Anterior cingulate cortex (tissue), 58 donors: ENCODE measurements around the gene AKR1B1.
"Not testable (repeated sequence)": the region's sequence is repeated elsewhere in the genome, so short reads cannot be mapped to it uniquely, and the experiment has no call there.

Source experiments
- DNase-seq, 58 donors: peaks; one replicate each; lab custom pipeline; 2025; lab: John Stamatoyannopoulos, UW

Gene AKR1B1

DNA sequence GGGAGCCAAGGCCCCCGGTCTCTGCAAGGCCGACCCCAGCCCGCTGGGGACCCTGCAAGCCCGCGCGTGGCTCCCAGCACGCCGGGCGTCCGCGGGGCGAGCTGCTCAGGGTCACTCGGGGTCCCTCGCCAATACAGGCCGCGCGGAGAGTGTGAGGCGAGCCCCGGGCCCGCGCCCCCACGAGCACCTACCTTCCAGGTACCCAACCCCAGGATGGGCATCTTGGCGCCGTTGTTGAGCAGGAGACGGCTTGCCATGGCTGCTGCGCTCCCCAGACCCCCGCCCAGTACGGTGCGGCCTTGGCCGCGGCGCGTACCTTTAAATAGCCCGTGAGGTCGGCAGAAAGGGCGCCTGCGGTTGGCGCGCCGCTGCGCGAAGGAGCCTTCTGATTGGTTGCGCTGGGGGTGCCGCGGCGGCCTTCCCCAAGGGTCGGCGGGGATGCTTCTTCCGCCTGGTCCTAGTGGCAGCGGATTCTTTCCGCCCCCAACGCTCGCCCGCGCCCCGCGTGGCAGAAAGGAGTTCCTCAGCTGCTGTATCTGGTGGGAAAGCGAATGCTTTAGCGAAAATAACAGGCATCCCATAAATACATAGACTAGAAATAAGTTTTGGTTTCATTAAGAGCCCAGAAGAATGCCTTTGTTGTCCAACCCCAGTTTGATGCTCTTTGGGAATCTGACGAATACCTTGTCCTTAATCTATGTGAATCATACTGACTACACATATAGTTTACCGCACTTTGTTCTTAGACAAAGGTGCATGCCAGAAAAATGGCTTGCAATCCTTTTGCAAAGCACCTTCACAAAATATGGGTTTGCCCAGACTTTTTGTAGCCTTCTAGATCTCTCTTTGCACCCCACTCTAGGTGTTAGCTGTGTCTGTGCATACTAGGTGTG, at the start of gene AKR1B1:
TSS of gene AKR1B1 (minus strand) at position 295 of the 893 bp plus-strand sequence. CDS start at position 257, 38 bp downstream.
- DNase-seq: peak; percentile 56 to 95 (median 87)

DNA sequence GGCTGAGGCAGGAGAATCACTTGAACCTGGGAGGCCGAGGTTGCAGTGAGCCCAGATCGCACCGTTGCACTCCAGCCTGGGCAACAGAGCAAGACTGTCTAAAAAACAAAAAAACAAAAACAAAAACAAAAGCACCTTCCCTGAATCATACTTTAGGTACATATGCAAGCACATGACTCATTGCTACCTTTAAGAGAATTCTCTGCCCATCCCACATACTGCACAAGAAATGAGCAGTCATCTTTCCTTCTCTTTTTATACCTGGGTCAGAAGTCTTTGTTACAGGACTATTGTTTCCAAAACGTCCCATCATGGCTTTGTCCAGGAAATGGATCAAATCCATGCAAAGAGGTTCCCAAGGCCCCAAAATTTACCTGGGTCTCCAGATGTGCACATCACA, 47.0 kb upstream of the AKR1B1 start:
- DNase-seq: no peak

DNA sequence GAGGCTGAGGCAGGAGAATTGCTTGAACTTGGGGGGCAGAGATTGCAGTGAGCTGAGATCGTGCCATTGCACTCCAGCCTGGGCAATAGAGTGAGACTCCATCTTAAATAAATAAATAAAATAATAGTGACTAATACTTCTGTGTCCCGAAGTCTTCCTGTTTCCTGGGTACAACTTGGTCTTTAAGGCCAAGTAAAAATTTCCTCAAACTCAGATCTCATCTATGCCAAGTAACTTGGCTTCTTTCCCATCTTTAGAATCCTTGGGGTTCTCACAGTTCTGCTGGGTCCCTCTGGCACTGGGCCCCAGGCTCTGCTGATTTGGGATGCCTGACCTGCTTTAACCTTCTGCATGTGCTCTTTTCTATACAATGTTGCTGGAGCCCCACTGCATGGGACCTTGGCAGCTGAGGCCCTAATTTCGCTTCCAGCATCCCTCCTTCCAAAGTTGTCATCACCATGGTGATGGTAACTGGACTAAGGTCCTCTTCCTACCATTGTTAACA, 45.8 kb upstream of the AKR1B1 start:
- no peak for DNase-seq

DNA sequence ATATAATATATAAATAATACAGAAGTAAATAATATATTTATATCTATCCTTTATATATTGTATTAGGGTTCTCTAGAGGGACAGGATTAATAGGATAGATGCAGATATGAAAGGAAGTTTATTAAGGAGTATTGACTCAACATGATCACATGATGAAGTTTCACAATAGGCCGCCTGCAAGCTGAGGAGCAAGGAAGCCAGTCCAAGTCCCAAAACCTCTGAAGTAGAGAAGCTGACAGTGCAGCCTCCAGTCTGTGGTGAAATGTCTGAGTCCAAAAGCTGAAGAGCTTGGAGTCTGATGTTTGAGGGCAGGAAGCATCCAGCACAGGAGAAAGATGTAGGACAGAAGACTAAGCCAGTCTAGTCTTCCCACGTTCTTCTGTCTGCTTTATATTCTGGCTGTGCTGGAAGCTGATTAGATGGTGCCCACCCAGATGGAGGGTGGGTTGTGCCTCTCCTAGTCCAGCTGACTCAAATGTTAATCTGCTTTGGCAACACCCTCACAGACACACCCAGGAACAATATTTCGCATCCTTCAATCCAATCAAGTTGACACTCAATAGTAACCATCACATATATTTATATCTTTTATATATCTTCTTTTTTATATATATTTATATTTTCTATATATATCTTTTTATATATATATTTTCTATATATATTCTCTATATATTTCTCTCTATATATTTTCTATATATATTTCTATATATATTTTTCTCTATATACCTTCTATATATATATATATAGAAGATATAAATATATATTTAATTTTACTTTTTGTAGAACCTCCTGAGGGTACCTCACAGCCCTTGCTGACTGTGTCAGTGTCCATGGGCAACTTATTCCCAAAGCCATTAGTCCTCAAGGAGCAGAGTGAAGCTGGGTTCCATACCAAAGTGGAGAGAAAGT, 43.8 kb upstream of the AKR1B1 start:
- DNase-seq: no peak

DNA sequence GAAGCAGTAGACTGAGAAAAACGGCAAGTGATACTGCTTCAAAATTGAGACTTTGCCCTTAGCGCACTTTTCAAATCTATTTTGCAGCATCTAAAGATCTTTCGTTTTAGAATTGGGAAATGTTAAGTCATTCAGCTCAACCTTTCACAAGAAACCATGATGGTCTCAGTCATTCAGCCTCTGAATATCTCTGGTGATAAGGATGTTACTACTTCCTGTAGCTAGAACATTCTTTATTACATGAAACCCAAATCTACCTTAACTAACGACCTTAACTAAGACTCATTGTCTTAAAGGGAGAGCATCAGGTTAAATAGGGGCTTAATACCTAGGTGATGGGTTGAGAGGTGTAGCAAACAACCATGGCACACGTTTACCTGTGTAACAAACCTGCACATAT, 42.1 kb upstream of the AKR1B1 start:
- no peak for DNase-seq

DNA sequence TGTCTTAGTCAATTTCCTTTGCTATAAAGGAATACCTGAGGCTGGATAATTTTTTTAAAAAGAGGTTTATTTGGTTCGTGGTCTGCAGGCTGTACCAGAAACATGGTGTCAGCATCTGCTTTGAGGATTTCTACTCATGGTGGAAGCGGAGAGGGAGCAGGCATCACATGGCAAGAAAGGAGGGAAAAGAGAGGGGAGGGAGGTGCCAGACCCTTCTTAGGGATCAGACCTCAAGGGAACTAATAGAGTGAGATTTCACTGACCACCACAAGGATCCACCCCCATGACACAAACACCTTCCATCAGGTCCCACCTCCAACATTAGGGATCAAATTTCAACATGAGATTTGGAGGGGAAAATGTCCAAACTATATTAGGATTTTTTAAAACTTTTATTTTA, 41.5 kb upstream of the AKR1B1 start:
- DNase-seq: no peak

DNA sequence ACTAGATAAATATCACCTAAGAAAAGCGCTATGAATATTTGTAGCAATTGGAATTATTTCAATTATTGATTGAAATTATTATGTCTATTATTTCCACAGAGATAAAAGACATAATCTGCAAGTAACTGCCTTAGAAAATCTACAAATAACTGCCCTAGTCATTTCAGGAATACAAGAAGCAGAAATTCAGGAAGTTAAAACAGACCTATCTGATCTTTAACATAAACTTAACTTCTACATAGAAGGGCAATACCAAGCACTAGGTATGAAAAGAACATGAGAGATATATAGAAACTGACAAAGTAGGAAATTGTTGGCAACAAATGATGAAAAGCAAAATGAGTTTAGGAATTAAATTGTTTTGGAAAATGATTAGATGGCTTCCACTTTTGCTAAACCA, 36.6 kb upstream of the AKR1B1 start:
- no peak for DNase-seq

DNA sequence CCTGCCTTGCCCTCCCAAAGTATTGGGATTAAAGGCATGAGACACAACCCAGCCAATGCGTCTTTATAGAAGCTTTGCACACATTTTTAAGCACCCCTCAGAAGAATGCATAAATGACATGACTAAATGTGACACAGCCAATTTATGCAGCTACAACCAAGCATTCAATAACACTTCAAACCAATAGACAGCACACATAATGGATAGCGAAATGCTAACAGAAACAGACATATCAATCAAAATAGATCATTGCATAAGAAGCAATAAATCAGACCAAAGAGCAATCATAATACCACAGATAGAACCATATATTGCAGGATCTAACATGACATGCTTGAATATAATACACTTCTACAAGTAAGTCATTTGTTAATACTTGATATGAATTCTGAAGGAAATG, 34.2 kb upstream of the AKR1B1 start:
- DNase-seq: no peak

DNA sequence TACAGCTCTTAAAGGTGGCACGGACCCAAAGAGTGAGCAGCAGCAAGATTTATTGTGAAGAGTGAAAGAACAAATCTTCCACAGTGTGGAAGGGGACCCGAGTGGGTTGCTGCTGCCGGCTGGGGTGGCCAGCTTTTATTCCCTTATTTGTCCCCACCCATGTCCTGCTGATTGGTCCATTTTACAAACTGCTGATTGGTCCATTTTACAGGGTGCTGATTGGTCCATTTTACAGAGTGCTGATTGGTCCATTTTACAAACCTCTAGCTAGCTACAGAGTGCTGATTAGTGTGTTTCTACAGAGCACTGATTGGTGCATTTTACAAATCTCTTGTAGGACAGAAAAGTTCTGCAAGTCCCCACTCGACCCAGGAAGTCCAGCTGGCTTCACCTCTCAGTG, 28.8 kb upstream of the AKR1B1 start:
- DNase-seq: not testable (repeated sequence)

DNA sequence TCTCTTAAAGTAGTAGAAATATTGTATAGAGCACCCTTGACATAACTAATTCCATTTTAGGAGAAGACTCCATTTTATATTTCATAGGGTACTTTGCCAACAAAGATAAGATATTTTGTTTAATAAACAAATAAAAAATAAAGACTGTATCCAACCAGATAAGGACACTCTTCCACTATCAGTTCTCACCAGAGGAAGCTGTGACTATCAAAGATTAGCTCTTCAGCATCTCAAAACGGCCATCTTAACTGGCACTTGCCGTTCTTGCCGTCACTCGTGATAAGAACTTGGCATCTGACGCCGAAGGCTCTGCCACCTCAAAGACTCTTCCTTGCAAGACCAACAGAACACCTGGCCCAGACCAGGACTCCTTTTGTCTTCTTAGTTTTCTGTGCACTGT, 26.3 kb upstream of the AKR1B1 start:
- DNase-seq: no peak

DNA sequence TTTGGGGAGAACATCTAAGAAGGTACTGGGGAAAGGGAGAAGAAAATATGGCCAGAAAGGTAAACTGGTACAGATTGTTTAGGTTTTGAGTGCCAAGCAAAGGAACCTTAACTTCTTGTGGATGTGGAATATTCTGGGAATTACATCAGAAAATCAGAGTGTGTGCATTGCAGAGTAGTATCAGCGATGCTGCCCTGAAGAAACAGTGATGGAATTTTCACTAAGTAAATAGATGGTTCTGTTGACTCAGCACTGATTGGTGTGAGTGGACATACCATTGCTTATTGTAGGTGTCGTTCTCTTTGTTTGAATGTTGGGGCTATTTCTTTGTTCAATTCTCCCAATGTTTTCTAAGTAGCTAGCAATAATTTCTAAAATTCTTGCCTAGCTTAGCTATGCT, 24.4 kb upstream of the AKR1B1 start:
- DNase-seq: no peak

DNA sequence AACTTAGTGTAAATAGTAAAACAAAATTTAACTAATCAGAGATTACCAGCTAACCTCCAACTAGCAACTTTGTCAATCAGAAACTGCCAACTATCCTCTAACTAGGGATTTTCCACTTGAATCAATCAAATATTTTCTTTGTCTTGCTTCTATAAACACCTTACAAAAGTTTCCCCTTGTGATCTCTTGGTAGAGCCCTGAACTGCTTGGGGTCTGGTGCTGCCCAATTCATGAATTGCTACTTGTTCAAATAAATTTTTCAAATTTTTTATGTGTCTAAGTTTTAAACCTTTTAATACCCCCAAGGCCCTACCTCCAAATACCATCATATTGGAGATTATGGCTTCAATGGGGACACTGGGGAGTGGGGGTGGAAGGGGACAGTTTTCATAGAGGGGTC, 24.0 kb upstream of the AKR1B1 start:
- no peak for DNase-seq

DNA sequence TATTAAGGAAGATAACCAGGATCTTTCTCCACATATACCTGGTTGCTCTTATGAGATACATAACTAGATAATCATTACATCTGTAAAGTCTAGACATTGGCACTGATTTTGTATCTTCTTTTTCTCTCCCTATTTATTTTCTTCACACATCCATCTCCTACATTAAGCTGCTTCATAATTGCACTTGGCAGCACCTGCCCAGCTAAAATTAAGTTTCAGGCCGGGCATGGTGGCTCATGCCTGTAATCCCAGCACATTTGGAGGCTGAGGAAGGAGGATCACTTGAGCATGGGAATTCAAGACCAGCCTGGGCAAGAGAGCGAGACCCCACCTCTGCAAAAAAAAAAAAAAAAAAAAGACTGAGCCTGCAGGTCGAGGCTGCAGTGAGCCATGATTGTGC, 22.3 kb upstream of the AKR1B1 start:
- DNase-seq: no peak

DNA sequence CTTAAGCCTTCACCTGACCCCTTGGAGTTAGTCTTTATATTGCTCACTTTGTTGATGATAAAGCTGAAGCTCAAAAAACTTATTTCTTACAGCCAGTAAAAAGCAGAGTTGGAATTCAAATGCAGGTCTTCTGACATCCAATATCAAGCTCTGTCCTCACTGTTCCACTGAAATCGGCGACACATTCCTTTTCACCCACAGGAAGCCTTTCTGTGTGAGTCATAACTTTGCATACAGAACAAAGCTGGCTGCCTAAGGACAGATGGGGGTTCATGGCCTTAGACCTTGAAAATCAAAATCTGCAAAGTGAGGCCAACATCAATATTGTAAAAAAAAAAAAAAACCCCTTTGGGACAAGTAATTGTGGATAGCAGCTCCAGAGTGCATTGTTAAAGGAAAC, 21.8 kb upstream of the AKR1B1 start:
- DNase-seq: no peak

DNA sequence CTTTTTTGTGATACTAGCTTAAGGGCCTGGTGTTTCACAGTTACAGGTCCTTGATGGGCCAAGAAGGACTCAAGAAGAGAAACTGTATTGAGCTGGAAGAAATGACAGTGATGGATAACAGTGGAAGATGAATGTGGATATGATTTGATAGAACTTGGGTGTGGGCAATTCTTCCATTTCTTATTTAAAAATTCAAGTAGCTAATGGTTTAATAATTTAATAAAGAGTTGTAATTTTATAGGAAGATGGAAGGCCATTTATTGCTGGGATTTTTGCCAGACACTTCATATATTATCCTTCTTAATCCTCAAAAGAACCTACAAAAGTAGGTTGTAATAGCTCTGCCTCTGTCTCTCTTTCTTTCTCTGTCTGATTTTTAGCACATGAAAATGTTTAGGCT, 21.3 kb upstream of the AKR1B1 start:
- DNase-seq: no peak

DNA sequence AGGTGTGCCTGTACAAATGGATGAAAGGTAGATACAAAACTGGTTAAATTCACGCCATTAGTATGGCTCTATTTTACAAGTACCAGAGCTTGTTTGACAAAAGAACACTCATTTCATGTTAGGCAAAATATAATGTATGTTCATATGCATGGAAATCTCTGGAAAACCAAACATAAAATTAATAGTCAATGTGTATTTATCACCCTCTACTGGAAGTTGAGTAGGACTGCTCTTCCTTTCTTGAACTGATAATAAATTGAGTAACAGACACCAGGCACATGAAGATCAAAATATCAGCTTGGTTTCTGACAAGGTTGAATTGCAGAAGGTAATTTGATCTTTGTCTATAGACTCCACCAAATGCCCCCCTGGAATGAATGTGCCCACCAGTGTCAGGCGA, 19.8 kb upstream of the AKR1B1 start:
- DNase-seq: no peak

DNA sequence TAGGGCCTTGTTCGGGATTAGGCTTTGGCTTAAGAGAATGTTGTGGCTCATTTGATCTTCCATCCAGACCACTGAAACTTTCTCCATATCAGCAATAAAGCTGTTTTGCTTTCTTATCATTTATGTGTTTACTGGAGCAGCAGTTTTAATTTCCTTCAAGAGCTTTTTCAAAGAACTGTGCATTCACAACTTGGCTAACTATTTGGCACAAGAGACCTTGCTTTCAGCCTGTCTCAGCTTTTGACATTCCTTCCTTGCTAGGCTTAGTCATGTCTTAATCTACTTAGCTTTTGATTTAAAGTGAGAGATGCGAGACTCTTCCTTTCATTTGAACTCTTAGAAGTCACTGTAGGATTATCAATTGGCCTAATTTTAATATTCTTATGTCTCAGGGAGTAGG, 19.1 kb upstream of the AKR1B1 start:
- DNase-seq: no peak

DNA sequence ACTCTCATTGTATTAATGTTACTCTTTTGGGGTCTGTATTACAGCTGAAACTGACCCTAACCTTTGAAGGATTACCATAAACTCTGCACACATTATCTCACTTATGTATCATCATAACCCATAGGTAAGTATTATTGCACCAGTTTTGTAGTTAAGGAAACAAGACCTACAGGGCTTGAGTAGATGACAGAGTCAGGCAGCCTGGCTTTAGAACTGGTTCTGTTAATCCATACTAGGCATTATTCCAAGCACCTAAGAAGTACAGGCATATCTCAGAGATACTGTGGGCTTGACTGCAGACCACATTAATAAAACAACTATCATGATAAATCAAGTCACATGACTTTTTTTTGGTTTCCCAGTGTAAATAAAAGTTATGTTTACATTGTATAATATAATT, 17.1 kb upstream of the AKR1B1 start:
- DNase-seq: no peak

DNA sequence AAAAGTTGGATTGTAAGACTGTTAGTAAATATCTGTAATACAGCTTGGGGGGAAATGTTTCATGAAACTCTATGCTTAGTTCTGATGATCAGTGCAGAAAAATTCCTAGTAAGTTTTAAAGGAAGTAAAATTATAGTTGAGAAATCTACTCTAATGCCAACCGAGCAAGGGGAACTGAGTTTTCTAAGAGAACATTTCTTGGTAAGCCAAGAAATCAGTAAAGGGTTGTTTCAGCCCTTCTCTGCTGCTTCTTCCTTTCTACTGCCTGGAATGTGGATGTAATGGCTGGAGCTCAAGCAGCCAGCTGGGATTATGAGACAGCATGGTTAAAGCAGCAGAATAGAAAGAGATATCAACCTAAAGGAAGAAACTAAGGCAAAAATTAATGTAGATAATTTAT, 15.9 kb upstream of the AKR1B1 start:
- DNase-seq: no peak

DNA sequence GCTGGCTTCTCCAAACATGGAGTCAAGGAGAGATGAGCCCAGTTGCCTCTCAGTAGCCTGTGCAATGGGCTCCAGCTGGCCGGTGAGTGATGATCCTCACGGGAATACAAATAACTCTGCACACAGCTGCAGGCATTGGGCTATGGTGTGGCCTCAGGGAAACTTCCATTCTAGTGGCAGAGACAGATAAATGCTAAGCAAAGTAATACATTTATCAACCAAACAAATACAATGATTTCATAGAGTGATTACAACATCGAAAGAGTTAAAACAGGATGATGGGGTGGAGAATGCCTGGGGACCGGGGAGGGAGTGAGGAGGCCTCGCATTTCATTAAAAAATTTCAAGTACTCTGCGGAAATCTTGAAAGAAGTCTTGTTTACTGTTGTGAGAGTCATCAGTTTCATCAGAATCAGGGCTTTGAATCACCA, 15.0 kb upstream of the AKR1B1 start:
- no peak for DNase-seq

DNA sequence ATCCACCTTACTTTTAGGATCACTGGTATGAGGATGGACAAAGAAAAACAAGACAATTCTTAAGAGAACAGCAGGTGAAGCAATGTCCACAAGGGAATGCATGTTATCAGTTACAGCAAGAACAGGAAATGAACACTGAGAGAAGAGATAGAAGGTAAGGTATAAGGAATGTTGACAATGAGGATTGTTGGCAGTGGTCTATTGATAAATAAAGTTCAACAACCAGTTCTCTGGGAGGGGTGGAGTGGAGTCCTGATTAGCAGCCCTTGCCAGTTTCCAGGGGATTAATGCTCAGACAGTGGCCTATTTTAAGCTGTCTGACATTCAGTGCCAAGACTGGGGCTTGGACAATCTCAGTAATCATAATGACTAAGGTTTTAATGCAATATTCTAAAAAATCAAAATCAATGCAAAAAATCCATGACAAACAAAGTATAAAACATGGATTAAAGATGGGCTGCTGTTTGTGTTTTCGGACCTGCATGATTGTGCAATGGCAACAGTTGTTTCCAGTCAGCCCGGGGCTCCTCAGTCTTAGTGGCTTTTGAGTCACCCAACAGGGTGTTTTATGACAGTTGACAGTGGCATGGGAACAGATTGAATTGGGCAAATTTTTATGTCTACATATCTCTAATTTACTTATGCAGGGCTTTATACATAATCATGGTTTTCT, 13.8 kb upstream of the AKR1B1 start:
- DNase-seq: no peak
